K562 (cell line): ENCODE results near the gene OR52W1. TPM values are rescaled to one million over a fixed set of nuclear protein-coding genes. Genes with fewer than 3 reads are reported as not detected.

Source experiments
- CTBP1 ChIP-seq: fragments of 450-650 bp; IDR thresholded peaks from 2 replicates; pipeline ENCODE4 v1.6.1; 2016; ENCODE audit warnings: borderline replicate concordance
- DPF2 ChIP-seq: fragments of 450-650 bp; IDR thresholded peaks from 2 replicates; pipeline ENCODE4 v1.6.1; 2016
- GTF2E2 ChIP-seq: fragments of 200-800 bp; sonication (Bioruptor generic); IDR thresholded peaks from 2 replicates; pipeline ENCODE4 v1.6.1; 2016; ENCODE audit warnings: missing genetic modification characterization, missing compliant biosample characterization
- HNRNPUL1 ChIP-seq: fragments of 200-400 bp; formaldehyde crosslinking; IDR thresholded peaks from 2 replicates; pipeline ENCODE4 v1.6.1; 2017; ENCODE audit warnings: low read length
- KDM4B ChIP-seq, 2 experiments: fragments of 450-650 bp in 1 of 2; sonication (generic) in 1 of 2; IDR thresholded peaks; 2 replicates each; pipeline ENCODE4 v1.6.1; 2016 to 2017; ENCODE audit warnings: borderline replicate concordance in 2 of 2, antibody characterized with exemption in 1 of 2, low read depth in 1 of 2, mild to moderate bottlenecking in 1 of 2
- MYNN ChIP-seq, 2 experiments: sonication (generic); formaldehyde crosslinking in 1 of 2; IDR thresholded peaks; 2 replicates each; pipeline versions ENCODE4 v1.5.0 to v1.6.1; 2016 to 2020; ENCODE audit warnings: antibody characterized with exemption in 1 of 2, missing genetic modification reagents in 1 of 2
- PCBP2 ChIP-seq: fragments of 200-400 bp; formaldehyde crosslinking; IDR thresholded peaks from 2 replicates; pipeline ENCODE4 v1.6.1; 2018; ENCODE audit warnings: low read length, low read depth, mild to moderate bottlenecking, moderate library complexity; ENCODE audit not compliant: poor library complexity, severe bottlenecking
- POLR2A ChIP-seq: fragments of 450-650 bp; conservative IDR thresholded peaks from 2 replicates; pipeline ENCODE4 v1.6.1; 2016
- TCF3 ChIP-seq: sonication (generic); formaldehyde crosslinking; IDR thresholded peaks from 2 replicates; pipeline ENCODE4 v1.4.0; 2020; ENCODE audit warnings: mild to moderate bottlenecking, missing genetic modification reagents
- TCF7 ChIP-seq: sonication (generic); IDR thresholded peaks from 2 replicates; pipeline ENCODE4 v1.6.1; 2016; ENCODE audit warnings: antibody characterized with exemption, borderline replicate concordance
- TRIM24 ChIP-seq, 2 experiments: fragments of 450-650 bp; IDR thresholded peaks; 2 replicates each; pipeline ENCODE4 v1.6.1; 2016
- YY1 ChIP-seq, 3 experiments: IDR thresholded peaks; 2 replicates each; pipeline ENCODE4 v1.6.1; 2011; ENCODE audit warnings: low read length in 2 of 3, mild to moderate bottlenecking in 2 of 3, moderate library complexity in 2 of 3, borderline replicate concordance in 1 of 3, control low read depth in 1 of 3, low read depth in 1 of 3; ENCODE audit not compliant: insufficient read depth in 3 of 3, insufficient replicate concordance in 2 of 3, control insufficient read depth in 1 of 3, insufficient read length in 1 of 3; ENCODE audit errors: extremely low read depth in 1 of 3
- ZNF12 ChIP-seq: sonication (generic); formaldehyde crosslinking; IDR thresholded peaks from 2 replicates; pipeline ENCODE4 v1.4.0; 2020; ENCODE audit warnings: mild to moderate bottlenecking, missing genetic modification reagents
- ZNF212 ChIP-seq: fragments of 450-650 bp; formaldehyde crosslinking; IDR thresholded peaks from 2 replicates; pipeline ENCODE4 v1.4.0; 2020; ENCODE audit warnings: mild to moderate bottlenecking
- polyA plus RNA-seq, 8 experiments: library from polyadenylated mRNA; depleted of rRNA in 4 of 8; stranded (reverse) in 5 of 8; unstranded in 3 of 8; fragments of >200 nt; fragmentation: Nextera tagmentation in 2 of 8; fragmentation: Illumina TruSeq in 1 of 8; extraction: Ambion mirVana in 2 of 8; extraction: Trizol in 1 of 8; gene quantifications; 2 replicates each; pipeline versions ENCODE4 v1.2.1 to v1.2.3, GENCODE V29; 2011 to 2014; ENCODE audit warnings: inconsistent platforms in 1 of 8, missing spikeins in 1 of 8
- total RNA-seq, 7 experiments: library from RNA; depleted of rRNA in 6 of 7; stranded (reverse); fragments of >200 nt in 6 of 7; fragmentation: Illumina TruSeq in 2 of 7; extraction: Trizol in 2 of 7; gene quantifications; 2 replicates each; pipeline versions ENCODE4 v1.2.1 to v1.2.3, GENCODE V29; 2011 to 2021; ENCODE audit warnings: low replicate concordance in 1 of 7
- TF ChIP-seq, protein P1 (sequence below): fragments of 250-450 bp; sonication (Bioruptor Pico); IDR thresholded peaks from 2 replicates; pipeline ENCODE4 v1.4.0; 2020
- TF ChIP-seq, protein P2 (sequence below): fragments of 250-450 bp; sonication (Bioruptor Pico); IDR thresholded peaks from 2 replicates; pipeline ENCODE4 v1.5.0; 2021; ENCODE audit warnings: mild to moderate bottlenecking, moderate library complexity
- TF ChIP-seq, protein P3 (sequence below): IDR thresholded peaks from 2 replicates; pipeline ENCODE4 v1.6.1; 2011; ENCODE audit warnings: borderline replicate concordance, low read depth, mild to moderate bottlenecking, moderate library complexity, low read length; ENCODE audit not compliant: insufficient read depth, poor library complexity, severe bottlenecking
- TF ChIP-seq, protein P4 (sequence below), 2 experiments: fragments of 450-650 bp in 1 of 2; IDR thresholded peaks; 2 replicates each; pipeline ENCODE4 v1.6.1; 2011 to 2017; ENCODE audit warnings: low read depth in 2 of 2, antibody characterized with exemption in 1 of 2, borderline replicate concordance in 1 of 2, low read length in 1 of 2, mild to moderate bottlenecking in 1 of 2, mixed read lengths in 1 of 2; ENCODE audit not compliant: control insufficient read depth in 1 of 2

Gene OR52W1
- total and polyA plus RNA-seq, 9 of the 15 experiments (the other 6 are each of a cell fraction or from before 2014, with no cell fraction given), result not detected

DNA sequence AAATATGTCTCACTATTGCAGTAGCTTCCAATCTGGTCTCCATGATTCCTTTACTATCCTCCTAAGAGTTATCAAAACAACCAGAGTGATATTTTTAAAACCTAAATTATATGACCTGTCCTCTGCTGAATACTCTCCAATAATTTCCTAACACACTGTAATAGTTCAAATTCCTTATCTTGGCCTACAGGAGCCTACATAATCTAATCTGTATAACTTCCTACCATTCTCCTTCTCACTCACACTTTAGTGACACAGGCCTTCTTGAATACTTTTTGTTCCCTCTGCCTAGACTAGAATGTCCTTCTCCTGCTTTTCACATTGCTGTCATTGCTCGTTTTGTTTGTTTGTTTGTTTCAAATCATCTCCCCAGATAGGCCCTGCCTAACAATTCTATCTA, 26.0 kb downstream of the OR52W1 start (continued):
- TF ChIP-seq YY1 (IDR thresholded peaks at IDR 0.05; ENCODE audit: borderline replicate concordance in 1 of 3, control insufficient read depth in 1 of 3, extremely low read depth in 1 of 3, insufficient read depth in 3 of 3, insufficient read length in 1 of 3, insufficient replicate concordance in 2 of 3, low read depth in 1 of 3, low read length in 2 of 3) (no peak), DPF2 (peak; percentile 79), HNRNPUL1 (no peak), TCF3 (CRISPR knock-in tag) (peak; percentile 63), PCBP2 (no peak), TCF7 (no peak), POLR2A (no peak), ZNF212 (CRISPR knock-in tag) (no peak), KDM4B (IDR thresholded peaks at IDR 0.05; ENCODE audit: borderline replicate concordance in 2 of 2, low read depth in 1 of 2) (no peak), GTF2E2 (tag) (no peak), ZNF12 (CRISPR knock-in tag) (no peak), CTBP1 (no peak), MYNN (IDR thresholded peaks at IDR 0.05) (no peak), MYNN (CRISPR knock-in tag; IDR thresholded peaks at IDR 0.05) (no peak), TRIM24 (IDR thresholded peaks at IDR 0.05) (peak in 1 of 2 experiments; percentile 46; a peak in 1 of 4 replicates)
- TF ChIP-seq, protein P1, sequence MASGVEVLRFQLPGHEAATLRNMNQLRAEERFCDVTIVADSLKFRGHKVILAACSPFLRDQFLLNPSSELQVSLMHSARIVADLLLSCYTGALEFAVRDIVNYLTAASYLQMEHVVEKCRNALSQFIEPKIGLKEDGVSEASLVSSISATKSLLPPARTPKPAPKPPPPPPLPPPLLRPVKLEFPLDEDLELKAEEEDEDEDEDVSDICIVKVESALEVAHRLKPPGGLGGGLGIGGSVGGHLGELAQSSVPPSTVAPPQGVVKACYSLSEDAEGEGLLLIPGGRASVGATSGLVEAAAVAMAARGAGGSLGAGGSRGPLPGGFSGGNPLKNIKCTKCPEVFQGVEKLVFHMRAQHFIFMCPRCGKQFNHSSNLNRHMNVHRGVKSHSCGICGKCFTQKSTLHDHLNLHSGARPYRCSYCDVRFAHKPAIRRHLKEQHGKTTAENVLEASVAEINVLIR, result no peak
- TF ChIP-seq, protein P2, sequence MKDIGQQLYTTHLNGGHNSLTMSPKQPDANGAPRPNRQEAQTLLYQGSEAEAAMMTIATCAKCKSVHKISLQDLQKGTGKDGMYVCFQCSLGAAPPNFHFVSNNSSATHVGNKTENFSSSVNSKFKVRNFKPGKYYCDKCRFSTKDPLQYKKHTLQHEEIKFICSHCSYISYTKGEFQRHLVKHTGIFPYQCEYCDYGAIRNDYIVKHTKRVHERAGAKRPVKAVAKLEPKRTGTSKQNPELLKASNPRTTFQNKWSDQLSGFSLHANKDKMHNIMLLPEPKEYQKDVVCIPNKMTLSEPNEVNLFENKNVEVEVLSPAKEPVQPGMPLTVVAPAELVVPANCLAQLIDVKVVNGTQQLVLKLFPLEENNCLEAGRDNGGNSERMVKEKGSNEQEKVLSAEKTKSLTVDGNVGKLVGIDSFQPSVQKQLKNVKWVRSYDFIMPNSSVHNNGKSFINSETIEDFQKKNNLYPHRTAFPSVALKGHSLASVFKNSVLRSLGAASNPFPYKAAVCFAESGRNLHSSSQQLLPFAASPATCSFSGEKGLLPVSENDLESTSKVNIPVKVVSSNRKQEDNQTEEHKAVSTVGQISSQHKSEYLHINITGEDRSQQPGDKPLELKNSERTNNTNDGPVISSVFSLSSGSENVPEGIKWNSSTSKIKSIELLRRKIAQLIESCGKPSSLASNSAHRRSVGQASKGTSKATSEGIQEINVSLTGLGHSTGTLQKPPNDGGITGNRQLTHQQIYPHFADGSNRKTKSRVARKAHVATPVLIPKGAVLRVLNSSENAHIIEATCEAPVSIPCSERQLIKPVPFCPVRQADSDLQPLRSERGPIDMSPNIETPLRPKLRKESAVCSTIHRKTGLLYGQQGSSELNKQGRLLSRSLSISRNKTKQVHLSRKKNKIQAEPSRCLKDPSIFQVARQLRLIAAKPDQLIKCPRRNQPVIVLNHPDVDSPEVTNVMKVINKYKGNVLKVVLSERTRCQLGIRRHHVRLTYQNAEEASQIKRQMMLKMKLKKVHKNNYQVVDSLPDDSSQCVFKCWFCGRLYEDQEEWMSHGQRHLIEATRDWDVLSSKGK, result no peak
- TF ChIP-seq, protein P3, sequence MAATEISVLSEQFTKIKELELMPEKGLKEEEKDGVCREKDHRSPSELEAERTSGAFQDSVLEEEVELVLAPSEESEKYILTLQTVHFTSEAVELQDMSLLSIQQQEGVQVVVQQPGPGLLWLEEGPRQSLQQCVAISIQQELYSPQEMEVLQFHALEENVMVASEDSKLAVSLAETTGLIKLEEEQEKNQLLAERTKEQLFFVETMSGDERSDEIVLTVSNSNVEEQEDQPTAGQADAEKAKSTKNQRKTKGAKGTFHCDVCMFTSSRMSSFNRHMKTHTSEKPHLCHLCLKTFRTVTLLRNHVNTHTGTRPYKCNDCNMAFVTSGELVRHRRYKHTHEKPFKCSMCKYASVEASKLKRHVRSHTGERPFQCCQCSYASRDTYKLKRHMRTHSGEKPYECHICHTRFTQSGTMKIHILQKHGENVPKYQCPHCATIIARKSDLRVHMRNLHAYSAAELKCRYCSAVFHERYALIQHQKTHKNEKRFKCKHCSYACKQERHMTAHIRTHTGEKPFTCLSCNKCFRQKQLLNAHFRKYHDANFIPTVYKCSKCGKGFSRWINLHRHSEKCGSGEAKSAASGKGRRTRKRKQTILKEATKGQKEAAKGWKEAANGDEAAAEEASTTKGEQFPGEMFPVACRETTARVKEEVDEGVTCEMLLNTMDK, result no peak
- TF ChIP-seq, protein P4, sequence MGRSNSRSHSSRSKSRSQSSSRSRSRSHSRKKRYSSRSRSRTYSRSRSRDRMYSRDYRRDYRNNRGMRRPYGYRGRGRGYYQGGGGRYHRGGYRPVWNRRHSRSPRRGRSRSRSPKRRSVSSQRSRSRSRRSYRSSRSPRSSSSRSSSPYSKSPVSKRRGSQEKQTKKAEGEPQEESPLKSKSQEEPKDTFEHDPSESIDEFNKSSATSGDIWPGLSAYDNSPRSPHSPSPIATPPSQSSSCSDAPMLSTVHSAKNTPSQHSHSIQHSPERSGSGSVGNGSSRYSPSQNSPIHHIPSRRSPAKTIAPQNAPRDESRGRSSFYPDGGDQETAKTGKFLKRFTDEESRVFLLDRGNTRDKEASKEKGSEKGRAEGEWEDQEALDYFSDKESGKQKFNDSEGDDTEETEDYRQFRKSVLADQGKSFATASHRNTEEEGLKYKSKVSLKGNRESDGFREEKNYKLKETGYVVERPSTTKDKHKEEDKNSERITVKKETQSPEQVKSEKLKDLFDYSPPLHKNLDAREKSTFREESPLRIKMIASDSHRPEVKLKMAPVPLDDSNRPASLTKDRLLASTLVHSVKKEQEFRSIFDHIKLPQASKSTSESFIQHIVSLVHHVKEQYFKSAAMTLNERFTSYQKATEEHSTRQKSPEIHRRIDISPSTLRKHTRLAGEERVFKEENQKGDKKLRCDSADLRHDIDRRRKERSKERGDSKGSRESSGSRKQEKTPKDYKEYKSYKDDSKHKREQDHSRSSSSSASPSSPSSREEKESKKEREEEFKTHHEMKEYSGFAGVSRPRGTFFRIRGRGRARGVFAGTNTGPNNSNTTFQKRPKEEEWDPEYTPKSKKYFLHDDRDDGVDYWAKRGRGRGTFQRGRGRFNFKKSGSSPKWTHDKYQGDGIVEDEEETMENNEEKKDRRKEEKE (IDR thresholded peaks at IDR 0.05; ENCODE audit: borderline replicate concordance in 1 of 2, control insufficient read depth in 1 of 2, low read depth in 2 of 2, low read length in 1 of 2), result no peak
